GM12891 (cell line): ENCODE measurements around the gene ACOD1.

ENCODE experiments used
- DNase-seq: peaks from one replicate; pipeline ENCODE4 v3.0.0; 2011; ENCODE audit warnings: low spot score; ENCODE audit not compliant: insufficient read length
- FAIRE-seq: peaks from 2 replicates; lab custom pipeline; 2011; peaks lifted over from hg19 to GRCh38; lab: Jason Lieb, UNC
- PAX5 ChIP-seq: IDR thresholded peaks from 2 replicates; pipeline ENCODE4 v1.6.1; 2011; ENCODE audit warnings: low read length, moderate library complexity, mild to moderate bottlenecking; ENCODE audit not compliant: insufficient read depth, severe bottlenecking
- POLR2A ChIP-seq: IDR thresholded peaks from 2 replicates; pipeline ENCODE4 v1.6.1; 2011; ENCODE audit warnings: low read depth, low read length, control low read depth
- POLR2AphosphoS5 ChIP-seq: IDR thresholded peaks from 2 replicates; pipeline ENCODE4 v1.6.1; 2011; ENCODE audit warnings: low read depth, low read length, control low read depth
- POU2F2 ChIP-seq: IDR thresholded peaks from 2 replicates; pipeline ENCODE4 v1.6.1; 2011; ENCODE audit warnings: low read depth, mild to moderate bottlenecking, control low read depth, low read length, moderate library complexity
- SPI1 ChIP-seq: IDR thresholded peaks from 2 replicates; pipeline ENCODE4 v1.6.1; 2011; ENCODE audit warnings: low read depth, low read length, control low read depth
- TAF1 ChIP-seq: IDR thresholded peaks from 2 replicates; pipeline ENCODE4 v1.6.1; 2011; ENCODE audit warnings: low read depth, low read length, control low read depth

The ACOD1 gene

DNA sequence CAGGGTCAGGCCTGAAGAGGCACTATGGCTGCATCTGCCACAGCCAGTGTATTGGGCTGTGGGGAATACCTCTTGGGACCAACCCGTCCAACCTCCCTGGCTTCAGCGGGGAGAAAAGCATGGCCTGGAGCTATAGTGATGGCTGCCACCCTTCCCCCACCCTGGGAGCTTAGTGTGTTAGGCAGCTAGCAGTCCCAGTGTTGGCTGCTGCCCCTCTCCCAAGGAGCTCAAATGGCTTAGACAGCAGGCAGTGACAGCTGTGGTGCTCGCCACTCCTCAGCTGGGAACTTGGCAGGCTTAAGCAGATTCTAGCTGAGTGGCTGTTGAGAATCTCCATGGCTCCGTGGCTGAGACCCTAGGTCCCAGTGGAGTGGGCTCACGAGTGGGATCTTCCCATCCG lies 19.7 kb downstream of the ACOD1 start:
- TF ChIP-seq SPI1 = no peak
- no peak for TF ChIP-seq PAX5
- TF ChIP-seq POLR2A = no peak
- TF ChIP-seq TAF1 = no peak
- no peak for TF ChIP-seq POLR2AphosphoS5
- no peak for TF ChIP-seq POU2F2
- DNase-seq (no peak), FAIRE-seq (no peak)

- DNase-seq = no peak
- no peak for FAIRE-seq
- TF ChIP-seq SPI1 = no peak
Measured at GRCh38 chr13:76969488-76970365, 21.4 kb downstream of the ACOD1 start.

DNA sequence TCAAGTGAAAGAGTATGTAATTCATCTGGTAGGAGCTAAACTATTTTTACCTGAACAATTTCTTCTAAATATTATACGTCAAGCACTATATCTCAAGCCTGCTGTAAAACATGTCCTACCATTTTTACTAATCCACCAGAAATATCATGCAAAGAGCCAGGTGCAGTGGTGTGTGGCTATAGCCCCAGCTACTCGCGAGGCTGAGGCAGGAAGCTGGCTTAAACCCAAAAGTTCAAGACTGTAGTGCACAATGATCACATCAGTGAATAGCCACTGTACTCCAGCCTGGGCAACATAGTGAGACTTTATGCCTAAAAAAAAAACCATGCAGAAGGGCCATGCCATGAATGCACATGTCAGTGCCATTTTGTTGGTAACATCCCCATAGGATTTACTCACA lies 22.9 kb downstream of the ACOD1 start:
- TF ChIP-seq POU2F2 = no peak
- no peak for TF ChIP-seq SPI1
- no peak for TF ChIP-seq PAX5
- TF ChIP-seq POLR2AphosphoS5 = no peak
- no peak for TF ChIP-seq TAF1
- TF ChIP-seq POLR2A = no peak
- DNase-seq = no peak
- peak; percentile 71 for FAIRE-seq

GRCh38 chr13:76971851-76972829 lies 23.8 kb downstream of the ACOD1 start:
- FAIRE-seq (no peak), DNase-seq (no peak)
- TF ChIP-seq POLR2A = no peak
- TF ChIP-seq SPI1 = no peak
- TF ChIP-seq POU2F2 = no peak

DNA sequence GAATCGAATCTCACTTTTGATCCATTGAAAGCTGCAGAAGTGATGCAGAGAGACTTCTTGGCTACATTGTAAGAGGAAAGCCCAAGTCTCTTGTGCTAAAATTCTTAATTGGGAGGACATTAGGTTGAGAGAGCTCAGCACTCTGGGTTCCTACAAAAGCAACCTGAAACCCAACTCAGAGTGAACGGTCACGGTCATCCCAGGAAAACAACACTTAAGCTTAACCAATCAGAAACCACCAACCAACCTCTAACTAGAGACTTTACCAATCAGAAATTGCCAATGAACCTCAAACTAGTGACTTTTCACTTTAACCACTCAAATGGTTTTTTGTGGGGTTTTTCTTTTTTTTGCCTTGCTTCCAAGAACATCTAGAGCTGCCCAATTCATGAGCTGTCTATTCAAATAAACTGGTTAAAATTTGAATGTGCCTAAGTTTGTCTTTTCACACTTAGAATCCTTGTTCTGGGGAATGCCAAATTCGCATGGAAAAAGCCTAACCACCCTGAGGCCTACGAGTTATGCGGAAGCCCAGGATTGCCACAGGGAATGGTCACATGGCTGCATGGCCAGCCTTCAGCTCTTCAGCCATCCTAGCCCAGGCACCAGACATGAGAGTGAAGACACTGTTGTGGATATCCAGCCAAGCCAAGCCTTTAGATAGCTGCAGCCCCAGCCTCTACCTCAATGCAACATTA lies 25.8 kb downstream of the ACOD1 start:
- no peak for DNase-seq
- no peak for TF ChIP-seq POU2F2
- no peak for TF ChIP-seq POLR2AphosphoS5
- no peak for TF ChIP-seq TAF1
- TF ChIP-seq SPI1 = no peak
- no peak for TF ChIP-seq PAX5
- TF ChIP-seq POLR2A = no peak
- no peak for FAIRE-seq

DNA sequence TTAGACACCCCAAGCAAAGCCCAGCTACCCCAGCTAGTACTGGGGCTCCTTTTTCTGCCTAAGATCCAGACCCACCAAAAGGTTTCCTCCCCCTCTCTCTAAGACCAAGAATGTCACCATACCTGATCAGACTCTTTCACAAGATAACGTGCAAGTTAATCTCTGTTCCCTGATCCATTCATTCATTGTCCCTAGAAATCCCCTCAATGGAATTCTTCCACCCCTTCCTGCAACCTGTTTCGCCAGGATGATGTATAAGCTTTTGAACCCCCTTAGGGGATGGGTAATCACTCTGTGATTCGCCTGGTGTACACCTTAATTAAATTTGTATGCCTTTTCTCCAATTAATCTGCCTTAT lies 26.3 kb downstream of the ACOD1 start:
- TF ChIP-seq SPI1 = no peak
- TF ChIP-seq POLR2A = no peak
- no peak for TF ChIP-seq TAF1
- no peak for TF ChIP-seq PAX5
- no peak for TF ChIP-seq POU2F2
- no peak for TF ChIP-seq POLR2AphosphoS5
- DNase-seq (no peak), FAIRE-seq (no peak)

GRCh38 chr13:76975863-76976262 lies 27.6 kb downstream of the ACOD1 start:
- DNase-seq (no peak), FAIRE-seq (no peak)
- no peak for TF ChIP-seq POLR2AphosphoS5
- TF ChIP-seq TAF1 = no peak
- no peak for TF ChIP-seq SPI1
- TF ChIP-seq POLR2A = no peak
- no peak for TF ChIP-seq PAX5
- TF ChIP-seq POU2F2 = no peak

DNA sequence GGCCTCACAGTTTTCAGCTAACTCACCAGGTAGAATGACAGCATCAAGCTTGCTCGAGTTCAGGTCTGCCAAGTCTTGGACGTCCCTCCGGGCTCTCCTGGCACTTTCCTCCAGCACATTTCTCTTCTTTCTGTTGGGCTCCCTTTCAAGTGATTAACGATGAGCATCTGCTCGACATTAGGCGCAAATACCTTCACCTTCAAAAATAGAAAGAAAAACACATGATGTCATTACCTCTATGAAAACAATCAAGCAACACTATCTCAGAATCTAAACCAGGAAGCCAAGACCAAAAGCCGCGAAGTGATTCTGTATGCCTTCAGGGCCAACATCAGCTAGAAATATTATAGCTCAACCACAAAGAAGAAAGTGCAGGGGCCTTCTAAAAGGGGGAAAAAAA lies 28.2 kb downstream of the ACOD1 start:
- no peak for DNase-seq

DNA sequence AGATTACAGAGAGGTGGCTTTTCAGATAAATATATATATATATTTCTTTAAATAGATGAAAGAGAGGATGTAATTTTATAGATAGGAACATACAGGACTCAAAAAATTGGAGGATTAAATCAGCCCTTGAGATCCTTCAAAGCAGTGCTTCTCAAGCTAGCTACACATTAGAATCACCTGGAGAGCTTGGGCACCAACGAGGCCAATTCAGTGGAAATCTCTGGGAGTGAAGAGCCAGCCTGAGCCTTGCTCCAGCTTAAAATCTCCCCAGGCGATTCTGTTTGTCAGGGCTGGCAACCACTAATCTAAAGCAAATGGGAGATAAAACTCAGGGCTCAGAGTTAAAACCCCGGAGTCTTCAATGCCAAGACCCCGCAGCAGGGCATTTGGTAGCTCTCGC lies 28.6 kb downstream of the ACOD1 start:
- FAIRE-seq (no peak), DNase-seq (no peak)
- no peak for TF ChIP-seq POLR2A
- TF ChIP-seq POLR2AphosphoS5 = no peak
- TF ChIP-seq POU2F2 = no peak
- TF ChIP-seq TAF1 = no peak
- TF ChIP-seq SPI1 = no peak

More for the DNA sequence above, 28.2 kb downstream of the ACOD1 start:
- no peak for FAIRE-seq
- TF ChIP-seq PAX5 (no peak), SPI1 (no peak)

DNA sequence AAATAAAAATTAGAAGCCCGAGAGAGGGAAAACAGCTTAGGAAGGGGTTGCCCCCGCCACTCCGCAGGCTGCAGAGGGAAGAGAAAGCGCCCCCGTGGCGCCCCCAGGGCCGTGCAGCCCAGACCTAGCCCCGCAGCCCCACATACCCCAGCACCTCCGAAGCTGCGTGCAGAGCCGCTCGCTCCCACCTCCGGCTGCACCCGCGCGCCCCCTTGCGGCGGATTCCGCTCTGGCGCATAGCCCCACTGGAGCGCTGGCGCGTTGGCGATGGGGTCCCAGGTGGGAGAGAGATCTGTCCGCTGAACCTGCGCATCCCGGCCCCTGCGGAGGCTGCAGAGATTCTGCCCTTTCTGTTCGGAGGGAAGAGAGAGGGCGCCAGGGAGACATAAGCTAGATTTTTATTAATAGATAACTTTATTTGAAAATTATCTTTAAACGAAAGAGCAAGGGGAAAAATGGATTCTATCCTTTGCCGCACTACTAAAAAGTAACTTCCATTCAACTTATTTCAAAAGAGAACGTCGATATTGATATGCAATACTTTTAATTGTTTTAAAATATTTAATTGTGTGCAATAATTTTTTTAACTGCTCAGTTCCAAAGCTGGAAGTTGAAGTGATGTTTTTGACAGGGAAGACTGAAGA lies 31.9 kb downstream of the ACOD1 start:
- TF ChIP-seq PAX5 = peak; percentile 6
- no peak for TF ChIP-seq TAF1
- FAIRE-seq (peak; percentile 95), DNase-seq (peak; percentile 94)
